KMS-11 (cell line): ENCODE data around the gene C1orf122.

Source experiments
- H2AFZ ChIP-seq: fragments of 200-600 bp; sonication (generic); 2 replicates; pipeline ENCODE4 v1.6.1; 2016; ENCODE audit warnings: antibody characterized with exemption, mixed run types, low read depth
- H3K27ac ChIP-seq: fragments of 200-600 bp; sonication (generic); 2 replicates; pipeline ENCODE4 v1.6.1; 2016; ENCODE audit warnings: mild to moderate bottlenecking, mixed run types
- H3K27me3 ChIP-seq: fragments of 200-600 bp; sonication (generic); 2 replicates; pipeline ENCODE4 v1.6.1; 2017; ENCODE audit warnings: mild to moderate bottlenecking, low read depth, mixed run types, moderate library complexity; ENCODE audit not compliant: insufficient read depth
- H3K36me3 ChIP-seq: fragments of 200-600 bp; sonication (generic); 2 replicates; pipeline ENCODE4 v1.6.1; 2017; ENCODE audit warnings: mild to moderate bottlenecking, mixed run types; ENCODE audit not compliant: insufficient read depth
- H3K4me1 ChIP-seq: fragments of 200-600 bp; sonication (generic); 2 replicates; pipeline ENCODE4 v1.6.1; 2016; ENCODE audit warnings: mild to moderate bottlenecking, low read depth, mixed run types; ENCODE audit not compliant: poor library complexity, severe bottlenecking
- H3K4me2 ChIP-seq: fragments of 200-600 bp; sonication (generic); 2 replicates; pipeline ENCODE4 v1.7.0; 2016; ENCODE audit warnings: mild to moderate bottlenecking, mixed run types
- H3K4me3 ChIP-seq: fragments of 200-600 bp; sonication (generic); IDR thresholded peaks from 2 replicates; pipeline ENCODE4 v1.6.1; 2017; ENCODE audit warnings: low read depth, low read length, mixed read lengths; ENCODE audit not compliant: insufficient read depth
- H3K79me2 ChIP-seq: fragments of 200-600 bp; sonication (generic); 2 replicates; pipeline ENCODE4 v1.6.1; 2016; ENCODE audit warnings: low read depth, mixed run types; ENCODE audit not compliant: insufficient read depth
- H3K9ac ChIP-seq: fragments of 200-600 bp; sonication (generic); 2 replicates; pipeline ENCODE4 v1.6.1; 2016; ENCODE audit warnings: mild to moderate bottlenecking, mixed run types
- H4K20me1 ChIP-seq: fragments of 200-600 bp; sonication (generic); 2 replicates; pipeline ENCODE4 v1.6.1; 2016; ENCODE audit warnings: mild to moderate bottlenecking, mixed run types; ENCODE audit not compliant: insufficient read depth
- CTCF ChIP-seq: fragments of 200-600 bp; sonication (generic); conservative IDR thresholded peaks from 2 replicates; pipeline ENCODE4 v1.6.1; 2017; ENCODE audit warnings: low read depth, mild to moderate bottlenecking, antibody characterized with exemption, low read length, moderate library complexity, mixed read lengths

The C1orf122 gene

DNA sequence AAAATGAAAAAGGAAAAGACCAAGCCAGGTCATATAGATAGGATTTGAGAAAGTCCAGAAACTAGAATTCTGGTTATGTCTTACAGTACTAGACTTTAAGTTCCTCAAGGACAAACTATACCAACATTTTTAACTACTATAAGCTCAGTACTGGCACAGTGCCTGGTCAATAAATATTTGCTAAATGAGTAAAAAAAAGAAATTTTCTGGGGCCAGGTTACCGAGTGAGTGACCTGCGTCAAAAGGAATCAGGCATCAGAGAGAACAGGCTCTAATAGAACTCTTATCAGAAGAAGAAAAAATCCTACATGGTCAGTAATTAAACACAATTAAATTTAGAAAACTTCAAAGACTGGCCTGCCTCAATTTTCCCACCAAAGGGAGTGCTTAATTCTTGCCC, 24.2 kb downstream of the C1orf122 start:
- H3K36me3 ChIP-seq, result peaks cover 6% of the 10 kb centered on the region; the same call in 1 of the 2 replicates
- no peaks in the 10 kb centered on the region for H3K27me3 ChIP-seq
- H3K4me2 ChIP-seq, result no peak overlapping the region
- no peak overlapping the region for H3K9ac ChIP-seq
- H3K4me1 ChIP-seq, result no peaks in the 10 kb centered on the region
- H4K20me1 ChIP-seq, result no peaks in the 10 kb centered on the region
- no peak for TF ChIP-seq CTCF
- no peak overlapping the region for H3K4me3 ChIP-seq
- H3K79me2 ChIP-seq, result no peaks in the 10 kb centered on the region
- no peak overlapping the region for H3K27ac ChIP-seq
- no peak overlapping the region for H2AFZ ChIP-seq

DNA sequence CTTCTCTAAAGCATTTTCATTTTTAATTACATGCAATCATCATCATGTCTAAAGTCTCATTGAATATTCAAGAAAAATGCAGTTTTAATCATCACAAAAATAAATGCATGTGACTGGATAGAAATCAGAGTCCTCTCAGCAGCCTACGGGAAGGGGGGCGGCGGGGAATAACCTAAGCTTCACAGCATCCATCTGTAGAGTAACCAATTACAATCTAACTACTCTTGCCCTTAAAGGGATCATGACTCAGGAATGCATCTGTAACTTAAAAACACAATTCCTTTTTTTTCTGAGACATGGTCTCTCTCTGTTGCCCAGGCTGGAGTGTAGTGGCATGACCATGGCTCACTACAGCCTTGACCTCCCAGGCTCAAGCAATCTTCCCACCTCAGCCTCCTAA, 29.2 kb downstream of the C1orf122 start:
- Histone ChIP-seq H3K27ac (no peak overlapping the region), H4K20me1 (no peaks in the 10 kb centered on the region), H3K79me2 (no peaks in the 10 kb centered on the region), H3K4me3 (no peak overlapping the region), H2AFZ (no peak overlapping the region), H3K9ac (no peak overlapping the region), H3K27me3 (no peaks in the 10 kb centered on the region), H3K4me2 (no peak overlapping the region), H3K4me1 (no peaks in the 10 kb centered on the region), H3K36me3 (peaks cover 4% of the 10 kb centered on the region; the same call in 1 of the 2 replicates)
- TF ChIP-seq CTCF, result no peak

GRCh38 chr1:37839676-37840075, 32.1 kb downstream of the C1orf122 start:
- Histone ChIP-seq H3K27me3 (no peaks in the 10 kb centered on the region), H3K9ac (no peak overlapping the region), H2AFZ (no peak overlapping the region), H3K27ac (no peak overlapping the region), H4K20me1 (no peaks in the 10 kb centered on the region), H3K4me3 (no peak overlapping the region), H3K36me3 (no peaks in the 10 kb centered on the region; the same call in 1 of the 2 replicates), H3K4me1 (peaks cover 12% of the 10 kb centered on the region), H3K4me2 (no peak overlapping the region), H3K79me2 (no peaks in the 10 kb centered on the region)
- TF ChIP-seq CTCF, result no peak

DNA sequence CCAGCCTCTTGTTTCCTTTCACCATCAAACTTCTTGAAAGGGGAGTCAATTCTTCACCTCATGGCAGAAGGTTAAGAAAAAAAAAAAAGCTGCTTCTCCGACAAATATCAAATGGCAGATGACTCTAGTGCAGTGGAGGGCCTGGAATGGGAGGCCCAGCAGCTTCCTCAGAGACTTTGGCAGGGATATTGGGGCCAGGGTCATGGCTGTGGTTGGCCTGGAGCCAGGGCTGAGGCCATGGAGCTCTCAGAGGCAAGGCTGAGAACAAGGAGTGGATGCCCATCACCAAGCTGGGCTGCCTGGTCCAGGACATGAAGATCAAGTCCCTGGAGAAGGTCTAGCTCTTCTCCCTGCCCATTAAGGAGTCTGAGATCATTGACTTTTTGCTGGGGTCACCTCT, 33.1 kb downstream of the C1orf122 start:
- Histone ChIP-seq H3K79me2 (no peaks in the 10 kb centered on the region), H3K27ac (no peak overlapping the region), H3K4me2 (no peak overlapping the region), H2AFZ (no peak overlapping the region), H3K36me3 (no peaks in the 10 kb centered on the region; the same call in 1 of the 2 replicates), H3K9ac (no peak overlapping the region), H3K27me3 (no peaks in the 10 kb centered on the region), H3K4me3 (no peak overlapping the region), H3K4me1 (peaks cover 16% of the 10 kb centered on the region), H4K20me1 (no peaks in the 10 kb centered on the region)
- no peak for TF ChIP-seq CTCF

DNA sequence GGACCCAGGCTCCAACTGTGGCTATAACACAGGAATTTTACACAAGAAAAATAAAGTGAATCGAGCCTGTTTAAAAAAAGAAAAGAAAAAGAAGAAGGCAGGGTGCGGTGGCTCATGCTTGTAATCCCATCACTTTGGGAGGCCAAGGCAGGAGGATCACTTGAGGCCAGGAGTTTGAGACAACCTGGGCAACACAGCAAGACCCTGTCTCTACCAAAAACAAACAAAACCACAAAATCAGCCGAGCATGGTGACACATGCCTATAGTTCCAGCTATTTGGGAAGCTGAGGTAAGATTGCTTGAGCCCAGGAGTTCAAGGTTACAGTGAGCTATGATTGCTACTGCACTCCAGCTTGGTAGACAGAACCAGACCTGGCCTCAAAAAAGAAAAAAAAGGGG, 34.1 kb downstream of the C1orf122 start:
- Histone ChIP-seq H3K36me3 (no peaks in the 10 kb centered on the region; the same call in 1 of the 2 replicates), H3K4me3 (no peak overlapping the region), H3K27ac (no peak overlapping the region), H3K4me1 (peaks cover 21% of the 10 kb centered on the region), H2AFZ (no peak overlapping the region), H3K9ac (no peak overlapping the region), H3K79me2 (no peaks in the 10 kb centered on the region), H4K20me1 (no peaks in the 10 kb centered on the region), H3K4me2 (no peak overlapping the region), H3K27me3 (no peaks in the 10 kb centered on the region)
- no peak for TF ChIP-seq CTCF
